ENCODE measurements around the gene ARID1B.

GRCh38 chr6:157211603-157212455, 434.7 kb downstream of the ARID1B start:
- TF ChIP-seq, protein P1, sequence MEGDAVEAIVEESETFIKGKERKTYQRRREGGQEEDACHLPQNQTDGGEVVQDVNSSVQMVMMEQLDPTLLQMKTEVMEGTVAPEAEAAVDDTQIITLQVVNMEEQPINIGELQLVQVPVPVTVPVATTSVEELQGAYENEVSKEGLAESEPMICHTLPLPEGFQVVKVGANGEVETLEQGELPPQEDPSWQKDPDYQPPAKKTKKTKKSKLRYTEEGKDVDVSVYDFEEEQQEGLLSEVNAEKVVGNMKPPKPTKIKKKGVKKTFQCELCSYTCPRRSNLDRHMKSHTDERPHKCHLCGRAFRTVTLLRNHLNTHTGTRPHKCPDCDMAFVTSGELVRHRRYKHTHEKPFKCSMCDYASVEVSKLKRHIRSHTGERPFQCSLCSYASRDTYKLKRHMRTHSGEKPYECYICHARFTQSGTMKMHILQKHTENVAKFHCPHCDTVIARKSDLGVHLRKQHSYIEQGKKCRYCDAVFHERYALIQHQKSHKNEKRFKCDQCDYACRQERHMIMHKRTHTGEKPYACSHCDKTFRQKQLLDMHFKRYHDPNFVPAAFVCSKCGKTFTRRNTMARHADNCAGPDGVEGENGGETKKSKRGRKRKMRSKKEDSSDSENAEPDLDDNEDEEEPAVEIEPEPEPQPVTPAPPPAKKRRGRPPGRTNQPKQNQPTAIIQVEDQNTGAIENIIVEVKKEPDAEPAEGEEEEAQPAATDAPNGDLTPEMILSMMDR (IDR thresholded peaks at IDR 0.05): no peak
- TF ChIP-seq POLR2A (IDR thresholded peaks at IDR 0.05): no peak
